Endodermal cell (in vitro differentiated cells): ENCODE measurements around the gene CORO7. TPM values are rescaled to one million over a fixed set of nuclear protein-coding genes. Genes with fewer than 3 reads are reported as not detected.
A peak's percentile ranks its signal among the peaks of the same experiment; 100 is the strongest.

Experiments
- DNase-seq: peaks from one replicate; pipeline ENCODE4 v3.0.0-alpha.2; 2017
- H3K27ac ChIP-seq: 2 replicates; pipeline ENCODE4 v1.5.1; 2013; ENCODE audit warnings: mild to moderate bottlenecking, low read depth, low read length, moderate library complexity
- H3K27me3 ChIP-seq: 2 replicates; pipeline ENCODE4 v1.6.1; 2013; ENCODE audit warnings: mild to moderate bottlenecking, low read length, moderate library complexity; ENCODE audit not compliant: insufficient read depth, control insufficient read depth, poor library complexity, severe bottlenecking
- H3K36me3 ChIP-seq: 2 replicates; pipeline ENCODE4 v1.7.0; 2013; ENCODE audit warnings: mild to moderate bottlenecking, low read length, moderate library complexity; ENCODE audit not compliant: control insufficient read depth, insufficient read depth
- H3K4me1 ChIP-seq: one replicate; pipeline ENCODE4 v1.7.0; 2013; ENCODE audit warnings: low read length; ENCODE audit not compliant: control insufficient read depth, insufficient read depth
- H3K4me3 ChIP-seq: 2 replicates; pipeline ENCODE4 v1.5.1; 2013; ENCODE audit warnings: mild to moderate bottlenecking, low read length, moderate library complexity
- H3K9ac ChIP-seq: 2 replicates; pipeline ENCODE4 v1.6.1; 2013; ENCODE audit warnings: mild to moderate bottlenecking, low read length, moderate library complexity; ENCODE audit not compliant: poor library complexity, severe bottlenecking; ENCODE audit errors: extremely low read depth
- H3K9me3 ChIP-seq: 2 replicates; pipeline ENCODE4 v1.6.1; 2013; ENCODE audit warnings: mild to moderate bottlenecking, low read length, moderate library complexity; ENCODE audit not compliant: control insufficient read depth
- H3K27ac Mint-ChIP-seq: 2 replicates; pipeline ENCODE4 v1.8.0; 2020; ENCODE audit warnings: mixed read lengths
- H3K27me3 Mint-ChIP-seq: 2 replicates; pipeline ENCODE4 v1.8.0; 2021; ENCODE audit warnings: mild to moderate bottlenecking, mixed read lengths; ENCODE audit not compliant: insufficient read depth
- H3K36me3 Mint-ChIP-seq: 2 replicates; pipeline ENCODE4 v1.8.0; 2020; ENCODE audit warnings: low read depth, mixed read lengths
- H3K4me1 Mint-ChIP-seq: 2 replicates; pipeline ENCODE4 v1.8.0; 2020; ENCODE audit warnings: mixed read lengths
- H3K4me3 Mint-ChIP-seq: 2 replicates; pipeline ENCODE4 v1.8.0; 2020; ENCODE audit warnings: mild to moderate bottlenecking, moderate library complexity, mixed read lengths
- H3K9me3 Mint-ChIP-seq: 2 replicates; pipeline ENCODE4 v1.8.0; 2020; ENCODE audit warnings: mild to moderate bottlenecking, mixed read lengths
- CTCF ChIP-seq: fragments of 200-600 bp; sonication (generic); conservative IDR thresholded peaks from 2 replicates; pipeline ENCODE4 v1.5.0; 2021; ENCODE audit warnings: antibody characterized with exemption, mild to moderate bottlenecking
- WGBS, 2 experiments: methylation state at CpG; one replicate each; pipeline versions ENCODE4 v1.1.5 to v1.1.7; 2013; ENCODE audit warnings: missing lambda C conversion rate in 2 of 2, mixed read lengths in 1 of 2; ENCODE audit not compliant: insufficient coverage in 1 of 2, insufficient read length in 1 of 2; 5-methylcytosine and 5-hydroxymethylcytosine counted together
- total RNA-seq, 2 donors: library from RNA; stranded (reverse); fragmentation: NEBNext Ultra II Directional in 1 of 2; extraction: Animal tissue kit (Norgen Biotek cat#: 25700) in 1 of 2; gene quantifications; 2 replicates in 1 of 2; 3 replicates in 1 of 2; pipeline ENCODE4 v1.2.1, GENCODE V29; 2021

Gene CORO7
- total RNA-seq, 2 donors from 2014 or later, result 32.5 to 37.5 TPM

DNA sequence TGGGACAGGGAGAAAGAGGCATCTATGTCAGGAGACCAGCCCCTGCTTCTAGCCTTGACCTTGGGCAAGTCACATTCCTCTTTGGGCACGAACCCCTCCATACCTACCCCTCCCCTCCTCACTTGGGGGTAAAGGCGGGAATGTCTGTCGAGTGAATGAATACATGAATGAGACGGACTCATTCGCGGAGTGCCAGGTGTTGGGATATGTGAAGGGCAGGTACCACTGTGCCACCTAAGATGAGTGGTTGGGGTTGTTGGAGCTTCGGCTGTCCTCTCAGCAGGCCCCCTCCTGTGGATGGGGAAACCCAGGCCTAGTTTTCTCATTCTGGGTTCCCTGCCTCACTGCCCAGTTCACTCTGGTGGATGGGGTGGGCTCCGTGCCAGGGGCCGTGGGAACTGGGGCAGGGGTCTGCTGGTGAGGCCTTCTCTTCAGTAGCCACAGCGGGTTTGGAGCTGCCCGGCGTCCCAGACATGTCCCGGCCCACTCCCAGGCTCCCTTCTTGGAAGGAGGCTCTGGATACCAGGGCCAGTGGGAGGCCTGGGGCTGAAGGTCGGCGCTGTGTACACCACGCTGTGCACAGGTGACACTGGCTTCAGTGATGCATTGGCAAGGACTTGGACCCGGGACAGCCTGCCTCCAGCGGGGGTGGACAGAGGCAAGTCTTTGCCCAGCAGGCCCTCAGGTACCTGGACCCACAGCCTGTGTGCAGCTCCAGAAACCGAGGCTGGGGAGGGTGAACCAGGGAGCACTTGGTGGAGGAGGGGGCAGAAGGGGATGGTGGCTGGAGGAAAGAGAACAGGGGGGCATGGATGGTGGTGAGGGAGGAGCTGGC, 94.9 kb downstream of the CORO7 start:
- DNase-seq, result peak; percentile 43
- H3K4me3 Mint-ChIP-seq, result no peak overlapping the region
- H3K36me3 Mint-ChIP-seq, result no peaks in the 10 kb centered on the region
- peaks cover 8% of the 10 kb centered on the region for H3K4me1 Mint-ChIP-seq
- Histone ChIP-seq H3K27ac (no peak overlapping the region), H3K4me3 (no peak overlapping the region), H3K9ac (no peak overlapping the region), H3K4me1 (peaks cover 20% of the 10 kb centered on the region), H3K36me3 (no peaks in the 10 kb centered on the region), H3K27me3 (no peaks in the 10 kb centered on the region), H3K9me3 (no peaks in the 10 kb centered on the region)
- no peak overlapping the region for H3K27ac Mint-ChIP-seq
- H3K27me3 Mint-ChIP-seq, result no peaks in the 10 kb centered on the region
- WGBS, 2 experiments, result 91 to 92% methylated on average over 7 to 19 of the region's 19 CpGs
- no peak for TF ChIP-seq CTCF
- H3K9me3 Mint-ChIP-seq, result no peaks in the 10 kb centered on the region

GRCh38 chr16:4320571-4321137, 95.7 kb downstream of the CORO7 start:
- Histone ChIP-seq H3K9ac (no peak overlapping the region), H3K4me3 (no peak overlapping the region), H3K9me3 (no peaks in the 10 kb centered on the region), H3K4me1 (peaks cover 20% of the 10 kb centered on the region), H3K27me3 (no peaks in the 10 kb centered on the region), H3K27ac (no peak overlapping the region), H3K36me3 (no peaks in the 10 kb centered on the region)
- Mint-ChIP-seq H3K27me3 (no peaks in the 10 kb centered on the region), H3K27ac (no peak overlapping the region), H3K4me3 (no peak overlapping the region), H3K36me3 (no peaks in the 10 kb centered on the region), H3K9me3 (no peaks in the 10 kb centered on the region), H3K4me1 (peaks cover 8% of the 10 kb centered on the region)
- peak; percentile 43 for DNase-seq
- WGBS, 2 experiments, result 79 to 90% methylated on average over 4 to 16 of the region's 16 CpGs
- no peak for TF ChIP-seq CTCF

DNA sequence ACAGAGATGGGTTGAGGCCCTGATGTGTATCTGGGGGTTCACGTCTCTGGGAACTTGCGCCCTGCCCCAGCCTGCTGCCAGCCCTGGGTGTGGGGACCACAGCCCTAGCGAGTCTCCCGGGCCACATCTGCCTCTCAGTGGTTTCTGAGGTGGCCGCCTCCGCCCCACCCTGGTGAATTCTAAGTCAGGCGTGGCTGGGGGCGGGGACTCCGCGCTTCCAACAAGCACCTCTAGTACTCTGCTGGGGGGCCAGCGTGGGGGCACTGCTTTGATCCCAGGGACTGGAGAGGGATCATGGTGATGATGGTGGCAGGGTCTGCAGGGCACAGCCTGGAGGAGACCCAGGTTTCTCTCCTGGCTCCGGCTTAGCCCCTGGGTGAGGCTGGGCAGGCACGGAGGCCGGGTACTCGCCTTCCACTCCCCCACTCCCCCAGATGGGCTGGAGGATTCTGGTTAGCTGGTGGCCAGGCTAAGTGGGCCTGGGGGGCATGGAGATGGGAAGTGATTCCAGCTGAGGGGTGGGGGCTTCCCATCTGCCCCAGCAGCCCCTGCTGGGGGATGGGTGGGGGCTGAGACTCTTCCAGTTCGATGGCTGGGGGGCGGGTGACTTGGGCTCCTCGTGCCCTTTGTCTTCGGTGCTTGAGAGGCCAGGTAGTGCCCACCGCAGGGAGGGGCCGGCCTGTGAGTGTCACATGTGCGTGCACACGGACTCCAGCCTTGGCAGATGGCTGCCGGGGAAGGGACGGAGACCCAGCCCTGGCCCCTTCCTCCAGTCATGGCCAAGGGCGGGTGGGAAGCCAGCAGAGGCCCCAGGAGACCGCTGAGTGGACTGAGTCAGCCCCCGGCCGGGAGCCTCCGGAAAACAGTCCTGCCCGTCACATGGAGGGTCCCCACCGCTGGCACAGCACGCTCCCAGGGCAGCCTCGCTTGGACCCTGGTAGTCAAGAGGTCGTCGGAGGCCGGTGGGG, 96.7 kb downstream of the CORO7 start:
- H3K27me3 ChIP-seq, result peaks cover 3% of the 10 kb centered on the region
- no peaks in the 10 kb centered on the region for H3K36me3 Mint-ChIP-seq
- H3K4me3 ChIP-seq, result no peak overlapping the region
- no peak overlapping the region for H3K9ac ChIP-seq
- WGBS, 2 experiments, result 89 to 91% methylated on average over 26 to 37 of the region's 37 CpGs
- no peak overlapping the region for H3K4me3 Mint-ChIP-seq
- no peak overlapping the region for H3K27ac Mint-ChIP-seq
- H3K36me3 ChIP-seq, result no peaks in the 10 kb centered on the region
- H3K4me1 Mint-ChIP-seq, result peaks cover 8% of the 10 kb centered on the region
- no peak overlapping the region for H3K27ac ChIP-seq
- H3K9me3 Mint-ChIP-seq, result no peaks in the 10 kb centered on the region
- H3K4me1 ChIP-seq, result peaks cover 20% of the 10 kb centered on the region
- H3K27me3 Mint-ChIP-seq, result peaks cover 4% of the 10 kb centered on the region
- DNase-seq, result no peak
- H3K9me3 ChIP-seq, result no peaks in the 10 kb centered on the region
- TF ChIP-seq CTCF, result no peak
